ENCODE results near the gene GABRR3.

- TF ChIP-seq, protein P1, sequence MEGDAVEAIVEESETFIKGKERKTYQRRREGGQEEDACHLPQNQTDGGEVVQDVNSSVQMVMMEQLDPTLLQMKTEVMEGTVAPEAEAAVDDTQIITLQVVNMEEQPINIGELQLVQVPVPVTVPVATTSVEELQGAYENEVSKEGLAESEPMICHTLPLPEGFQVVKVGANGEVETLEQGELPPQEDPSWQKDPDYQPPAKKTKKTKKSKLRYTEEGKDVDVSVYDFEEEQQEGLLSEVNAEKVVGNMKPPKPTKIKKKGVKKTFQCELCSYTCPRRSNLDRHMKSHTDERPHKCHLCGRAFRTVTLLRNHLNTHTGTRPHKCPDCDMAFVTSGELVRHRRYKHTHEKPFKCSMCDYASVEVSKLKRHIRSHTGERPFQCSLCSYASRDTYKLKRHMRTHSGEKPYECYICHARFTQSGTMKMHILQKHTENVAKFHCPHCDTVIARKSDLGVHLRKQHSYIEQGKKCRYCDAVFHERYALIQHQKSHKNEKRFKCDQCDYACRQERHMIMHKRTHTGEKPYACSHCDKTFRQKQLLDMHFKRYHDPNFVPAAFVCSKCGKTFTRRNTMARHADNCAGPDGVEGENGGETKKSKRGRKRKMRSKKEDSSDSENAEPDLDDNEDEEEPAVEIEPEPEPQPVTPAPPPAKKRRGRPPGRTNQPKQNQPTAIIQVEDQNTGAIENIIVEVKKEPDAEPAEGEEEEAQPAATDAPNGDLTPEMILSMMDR (IDR thresholded peaks at IDR 0.05) = no peak
- TF ChIP-seq POLR2AphosphoS5 (IDR thresholded peaks at IDR 0.05) (no peak), POLR2A (IDR thresholded peaks at IDR 0.05; ENCODE audit: low read depth) (no peak)
These were observed 96.7 kb downstream of the GABRR3 start for GRCh38 chr3:97938444-97938843.

Data from esophagus muscularis mucosa (tissue), 3 donors.